HG03520 (cell line): ENCODE measurements around the gene ANKH.

Experiments used
- ATAC-seq: cut with Tn5 transposase; IDR thresholded peaks from one replicate; pipeline ENCODE4 v1.9.1; 2021; ENCODE audit warnings: mild to moderate bottlenecking, moderate library complexity; ENCODE audit not compliant: unreplicated experiment

Gene ANKH

GRCh38 chr5:14721990-14722656 is 149.5 kb downstream of the ANKH start:
- ATAC-seq, result no peak

- ATAC-seq, result no peak
Measured at GRCh38 chr5:14720236-14720923, 151.2 kb downstream of the ANKH start.

- ATAC-seq, result no peak
Measured at GRCh38 chr5:14718778-14719177, 152.8 kb downstream of the ANKH start.

- ATAC-seq, result no peak
Measured at GRCh38 chr5:14716755-14717752, 154.5 kb downstream of the ANKH start.

GRCh38 chr5:14715481-14715880 is 156.1 kb downstream of the ANKH start:
- no peak for ATAC-seq

- ATAC-seq, result no peak
Measured at GRCh38 chr5:14714706-14715105, 156.9 kb downstream of the ANKH start.

- ATAC-seq, result no peak
Measured at GRCh38 chr5:14713476-14714390, 157.8 kb downstream of the ANKH start.

- no peak for ATAC-seq
Measured at GRCh38 chr5:14712666-14713065, 158.9 kb downstream of the ANKH start.

- no peak for ATAC-seq
Measured at GRCh38 chr5:14712131-14712530, 159.4 kb downstream of the ANKH start.

GRCh38 chr5:14710313-14710994 is 161.1 kb downstream of the ANKH start:
- no peak for ATAC-seq

GRCh38 chr5:14708551-14708950 is 163.0 kb downstream of the ANKH start:
- ATAC-seq, result no peak

- ATAC-seq, result no peak
Measured at GRCh38 chr5:14707811-14708390, 163.7 kb downstream of the ANKH start.

GRCh38 chr5:14706615-14707021 is 165.0 kb downstream of the ANKH start:
- ATAC-seq, result no peak

GRCh38 chr5:14705556-14705955 is 166.0 kb downstream of the ANKH start:
- no peak for ATAC-seq

GRCh38 chr5:14702238-14702839 is 169.2 kb downstream of the ANKH start:
- no peak for ATAC-seq

- no peak for ATAC-seq
Measured at GRCh38 chr5:14701556-14701955, 170.0 kb downstream of the ANKH start.

- ATAC-seq, result no peak
Measured at GRCh38 chr5:14700478-14701436, 170.8 kb downstream of the ANKH start.
